ENCODE data around the gene RNFT2.

The RNFT2 gene

DNA sequence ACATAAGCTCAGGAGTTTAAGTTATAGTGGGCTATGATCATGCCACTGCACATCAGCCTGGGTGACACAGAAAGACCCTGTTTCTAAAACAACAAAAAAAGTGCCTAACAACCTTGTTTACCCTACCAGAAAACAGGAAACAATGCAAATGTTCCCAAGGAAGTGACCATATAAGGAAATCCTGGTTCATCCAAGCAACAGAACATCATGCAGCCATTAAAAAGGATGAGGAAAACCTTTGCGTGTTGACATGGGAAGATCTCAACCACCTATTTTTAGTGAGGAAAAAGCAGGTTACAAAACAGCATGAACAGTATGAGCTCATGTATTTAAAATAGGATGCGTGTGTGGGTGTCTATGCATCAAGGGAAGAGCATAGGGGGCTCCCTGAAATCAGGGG is 129.4 kb downstream of the RNFT2 start:
- peaks cover 13% of the 10 kb centered on the region for H3K4me1 ChIP-seq (ENCODE audit: control insufficient read depth, insufficient read depth, low read length)
- no peaks in the 10 kb centered on the region for H3K27me3 ChIP-seq (replicated peaks; ENCODE audit: control insufficient read depth, insufficient read depth, low read length)
- no peaks in the 10 kb centered on the region for H3K9me3 ChIP-seq (ENCODE audit: control insufficient read depth, low read length)
- no peak for DNase-seq (ENCODE audit: low read depth)
- no peak overlapping the region for H3K9ac ChIP-seq (ENCODE audit: low read length)
- no peak overlapping the region for H3K4me3 ChIP-seq (ENCODE audit: low read length)
- H3K36me3 ChIP-seq (ENCODE audit: control insufficient read depth, insufficient read depth, low read length, severe bottlenecking): no peaks in the 10 kb centered on the region

DNA sequence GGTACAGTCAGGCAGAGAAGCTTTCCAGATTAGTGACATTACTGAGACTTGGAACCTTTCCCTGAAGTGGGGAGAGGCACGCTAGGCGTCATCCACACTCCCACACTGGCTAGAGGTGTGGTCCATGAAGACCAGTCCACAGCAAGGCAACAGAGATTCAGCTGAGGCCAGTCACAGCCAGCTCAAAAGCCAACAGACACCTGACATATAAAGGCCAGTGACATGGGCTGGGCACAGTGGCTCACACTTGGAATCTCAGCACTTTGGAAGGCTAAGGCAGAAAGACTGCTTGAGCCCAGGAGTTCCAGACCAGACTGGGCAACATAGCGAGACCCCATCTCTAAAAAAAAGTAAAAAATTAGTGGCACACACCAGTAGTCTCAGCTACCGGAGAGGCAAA is 132.2 kb downstream of the RNFT2 start:
- no peak overlapping the region for H3K4me3 ChIP-seq (ENCODE audit: low read length)
- H3K36me3 ChIP-seq (ENCODE audit: control insufficient read depth, insufficient read depth, low read length, severe bottlenecking): no peaks in the 10 kb centered on the region
- DNase-seq (ENCODE audit: low read depth): no peak
- H3K9ac ChIP-seq (ENCODE audit: low read length): no peak overlapping the region
- no peaks in the 10 kb centered on the region for H3K4me1 ChIP-seq (ENCODE audit: control insufficient read depth, insufficient read depth, low read length)
- H3K27me3 ChIP-seq (replicated peaks; ENCODE audit: control insufficient read depth, insufficient read depth, low read length): peaks cover 18% of the 10 kb centered on the region
- H3K9me3 ChIP-seq (ENCODE audit: control insufficient read depth, low read length): peaks cover 16% of the 10 kb centered on the region

DNA sequence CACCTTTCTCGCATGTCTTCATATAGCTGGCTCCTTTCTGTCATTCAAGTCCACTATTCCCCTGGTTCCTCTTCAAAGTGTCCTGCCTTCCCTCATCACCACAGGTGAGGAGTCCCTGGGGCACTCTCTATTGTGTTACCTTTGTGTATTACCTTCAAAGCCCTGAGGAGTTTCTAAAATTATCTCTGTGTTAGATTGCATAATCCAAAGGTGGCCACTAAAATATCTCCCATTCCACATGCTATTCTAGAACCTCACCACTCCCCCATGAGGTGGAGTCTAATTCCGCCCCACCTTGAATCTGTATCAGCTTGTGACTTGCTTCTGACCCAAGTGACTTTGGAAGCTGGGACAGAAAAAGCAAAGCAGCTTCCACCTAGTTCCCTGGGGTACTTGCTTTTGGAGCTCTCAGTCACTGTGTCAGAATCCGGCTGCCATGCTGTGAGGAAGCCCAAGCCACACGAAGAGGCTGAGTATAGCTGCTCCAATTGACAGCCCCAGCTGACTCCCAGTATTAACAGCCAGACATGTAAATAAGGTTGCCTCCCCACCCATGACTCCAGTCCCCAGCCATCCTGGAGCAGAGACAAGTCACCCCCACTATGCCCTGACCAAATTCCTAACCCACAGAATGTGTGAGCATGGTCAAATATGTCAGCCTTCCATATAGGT is 136.3 kb downstream of the RNFT2 start:
- no peak for DNase-seq (ENCODE audit: low read depth)
- peaks cover 9% of the 10 kb centered on the region for H3K4me1 ChIP-seq (ENCODE audit: control insufficient read depth, insufficient read depth, low read length)
- no peak overlapping the region for H3K9ac ChIP-seq (ENCODE audit: low read length)
- no peak overlapping the region for H3K4me3 ChIP-seq (ENCODE audit: low read length)
- H3K27me3 ChIP-seq (replicated peaks; ENCODE audit: control insufficient read depth, insufficient read depth, low read length): peaks cover 41% of the 10 kb centered on the region
- no peaks in the 10 kb centered on the region for H3K36me3 ChIP-seq (ENCODE audit: control insufficient read depth, insufficient read depth, low read length, severe bottlenecking)
- peaks cover 16% of the 10 kb centered on the region for H3K9me3 ChIP-seq (ENCODE audit: control insufficient read depth, low read length)

DNA sequence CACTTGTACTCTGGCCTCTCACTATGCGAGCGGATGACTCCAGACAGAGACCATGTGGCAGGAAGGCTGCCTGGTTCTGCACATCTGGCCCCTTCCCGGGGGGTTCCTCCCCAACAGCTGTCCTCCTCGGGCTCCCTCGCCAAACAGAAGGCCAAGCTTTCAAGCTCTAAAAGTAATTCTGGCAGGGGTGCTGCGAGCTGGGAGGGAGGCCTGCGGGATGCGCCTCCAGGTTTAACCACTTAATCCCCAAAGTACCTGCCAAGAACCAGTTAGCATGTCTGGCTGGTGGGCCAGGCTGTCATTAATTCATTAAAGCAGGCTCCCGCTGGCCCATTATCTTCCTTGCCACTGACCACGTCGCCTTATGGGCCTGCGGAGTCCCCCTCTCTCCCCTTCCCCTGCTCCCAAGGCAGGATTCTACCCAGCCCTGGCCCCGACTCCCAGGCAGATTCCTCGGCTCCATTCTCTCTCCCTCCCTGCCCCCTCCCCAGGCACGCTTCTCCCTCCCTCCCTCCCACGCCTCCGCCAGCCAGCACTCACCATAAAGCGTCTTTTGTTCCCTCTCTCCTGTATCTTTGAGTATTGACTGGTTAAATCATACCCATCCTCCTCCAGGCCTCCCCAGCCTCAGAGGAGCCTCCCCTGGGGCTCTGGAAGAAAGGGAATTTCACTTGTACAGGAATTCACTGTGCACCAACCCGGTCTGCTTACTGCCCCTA is 138.2 kb downstream of the RNFT2 start:
- H3K9me3 ChIP-seq (ENCODE audit: control insufficient read depth, low read length): peaks cover 16% of the 10 kb centered on the region
- H3K9ac ChIP-seq (ENCODE audit: low read length): no peak overlapping the region
- H3K4me3 ChIP-seq (ENCODE audit: low read length): no peak overlapping the region
- peaks cover 53% of the 10 kb centered on the region for H3K27me3 ChIP-seq (replicated peaks; ENCODE audit: control insufficient read depth, insufficient read depth, low read length)
- H3K36me3 ChIP-seq (ENCODE audit: control insufficient read depth, insufficient read depth, low read length, severe bottlenecking): no peaks in the 10 kb centered on the region
- peaks cover 9% of the 10 kb centered on the region for H3K4me1 ChIP-seq (ENCODE audit: control insufficient read depth, insufficient read depth, low read length)
- DNase-seq (ENCODE audit: low read depth): no peak

DNA sequence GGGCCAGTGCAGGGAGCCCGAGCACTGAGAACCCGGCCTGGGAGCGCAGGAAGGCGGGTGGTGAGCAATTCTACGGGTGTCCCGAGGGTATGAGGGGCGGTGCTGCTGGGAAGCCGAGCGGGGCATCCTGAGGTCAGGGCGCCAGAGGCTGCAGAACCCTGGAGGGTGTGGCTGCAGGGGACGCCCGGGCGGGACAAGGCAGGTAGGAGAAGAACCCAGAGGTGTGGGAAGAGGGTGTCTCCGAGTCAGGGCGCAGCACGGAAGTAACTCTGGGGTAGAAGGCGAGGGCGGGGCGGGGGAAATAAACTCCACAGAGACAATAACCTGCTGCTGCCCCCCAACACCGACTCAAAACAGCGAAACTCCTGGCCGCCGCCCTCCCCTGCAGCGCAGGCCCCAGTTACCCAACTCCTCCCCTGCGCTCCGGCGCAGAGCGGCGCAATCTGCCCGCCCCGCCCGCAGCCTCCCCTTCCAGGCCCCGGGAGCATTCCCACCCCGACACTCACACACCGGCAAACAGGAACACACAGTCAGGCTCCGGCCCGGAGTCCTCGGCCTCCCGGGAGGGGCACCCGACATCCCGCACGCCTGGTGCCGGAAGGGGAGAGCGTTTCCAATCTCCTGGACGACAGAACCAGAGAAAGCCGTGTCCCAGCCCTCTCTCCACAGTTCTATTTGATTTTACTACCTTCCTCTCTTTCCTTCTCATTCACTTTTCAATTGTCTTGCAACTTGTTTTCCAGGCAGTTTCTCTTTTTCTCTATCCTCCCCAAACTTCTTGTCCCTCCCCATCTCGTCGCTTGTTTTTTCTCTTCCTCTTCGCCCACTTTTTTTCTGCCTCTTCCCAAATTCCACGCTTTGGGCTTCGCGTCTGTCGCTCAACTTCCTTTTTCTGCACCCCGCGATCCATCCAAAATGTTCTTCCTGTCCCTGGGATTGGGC is 140.7 kb downstream of the RNFT2 start:
- H3K27me3 ChIP-seq (replicated peaks; ENCODE audit: control insufficient read depth, insufficient read depth, low read length): peaks cover 67% of the 10 kb centered on the region
- peak; percentile 45 for DNase-seq (ENCODE audit: low read depth)
- no peaks in the 10 kb centered on the region for H3K36me3 ChIP-seq (ENCODE audit: control insufficient read depth, insufficient read depth, low read length, severe bottlenecking)
- peak overlapping the region; percentile 29 for H3K9ac ChIP-seq (ENCODE audit: low read length)
- H3K9me3 ChIP-seq (ENCODE audit: control insufficient read depth, low read length): peaks cover 15% of the 10 kb centered on the region
- H3K4me3 ChIP-seq (ENCODE audit: low read length): peak overlapping the region; percentile 70
- peaks cover 9% of the 10 kb centered on the region for H3K4me1 ChIP-seq (ENCODE audit: control insufficient read depth, insufficient read depth, low read length)

DNA sequence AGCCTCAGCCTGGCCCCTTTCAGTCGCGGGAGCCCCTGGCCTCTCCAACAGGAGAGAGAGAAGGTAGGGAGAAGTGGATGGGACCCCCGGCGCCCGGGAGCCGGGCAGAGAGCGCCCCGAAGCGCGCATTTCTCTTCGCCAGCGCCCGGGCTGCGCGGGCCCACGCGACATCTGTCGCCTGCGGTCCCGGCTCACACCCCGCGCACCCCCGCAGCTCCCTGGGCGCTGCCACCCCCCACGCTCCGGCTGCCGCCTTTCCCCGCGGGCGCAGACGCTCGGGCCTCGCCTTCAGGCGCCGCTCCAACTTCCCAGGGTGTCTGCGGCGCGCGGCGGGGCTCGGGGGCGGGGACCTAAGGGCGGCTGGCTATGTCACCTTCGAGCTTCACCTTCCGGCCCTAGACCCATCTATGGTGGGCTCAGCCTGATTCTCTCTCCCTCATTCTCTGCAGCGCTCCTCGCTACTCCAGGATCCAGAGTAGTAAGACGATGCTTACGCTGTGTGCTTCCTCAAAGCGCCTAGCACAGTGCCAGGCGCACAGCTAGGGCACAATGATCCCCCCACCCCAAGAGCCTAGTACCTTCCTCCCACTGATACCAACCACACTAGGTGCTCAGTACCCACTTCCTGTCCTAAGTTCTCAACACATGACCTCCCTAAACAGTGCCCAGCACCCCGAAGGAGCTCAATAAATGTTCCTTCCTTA is 141.5 kb downstream of the RNFT2 start:
- Histone ChIP-seq H3K36me3 (ENCODE audit: control insufficient read depth, insufficient read depth, low read length, severe bottlenecking) (no peaks in the 10 kb centered on the region), H3K9ac (ENCODE audit: low read length) (peak overlapping the region; percentile 29), H3K4me3 (ENCODE audit: low read length) (peak overlapping the region; percentile 70), H3K4me1 (ENCODE audit: control insufficient read depth, insufficient read depth, low read length) (peaks cover 9% of the 10 kb centered on the region), H3K9me3 (ENCODE audit: control insufficient read depth, low read length) (peaks cover 6% of the 10 kb centered on the region), H3K27me3 (replicated peaks; ENCODE audit: control insufficient read depth, insufficient read depth, low read length) (peaks cover 66% of the 10 kb centered on the region)
- DNase-seq (ENCODE audit: low read depth): peak; percentile 22

DNA sequence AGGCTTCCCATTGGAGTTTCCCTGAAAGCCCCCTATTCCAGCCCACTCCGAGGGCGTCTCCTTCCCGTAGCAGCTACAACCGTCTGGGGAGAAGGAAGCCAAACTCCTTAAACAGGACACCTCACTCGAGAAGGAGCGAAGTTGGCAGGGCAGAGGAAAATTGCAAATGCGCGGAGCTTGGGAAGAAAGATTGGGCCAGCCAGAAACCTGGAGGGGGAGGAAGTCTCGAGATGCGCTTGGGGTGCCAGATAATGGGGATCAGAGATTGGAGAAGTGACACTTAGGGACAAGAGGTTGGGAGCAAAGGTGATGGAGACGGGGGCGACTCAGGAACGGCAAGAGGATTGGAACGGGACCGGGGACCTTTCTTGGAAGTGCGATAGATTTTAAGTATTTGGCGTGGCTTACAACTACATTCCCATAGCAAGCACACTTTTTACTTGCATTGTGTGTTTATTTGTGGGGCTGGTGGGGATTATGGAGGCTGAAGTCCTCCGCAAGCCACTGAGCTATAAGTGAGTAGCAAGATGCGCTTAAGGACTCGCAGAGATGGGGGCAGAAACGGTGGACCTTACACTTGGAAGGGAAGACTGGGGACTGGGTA is 142.2 kb downstream of the RNFT2 start:
- no peak overlapping the region for H3K9ac ChIP-seq (ENCODE audit: low read length)
- peak; percentile 14 for DNase-seq (ENCODE audit: low read depth)
- peaks cover 66% of the 10 kb centered on the region for H3K27me3 ChIP-seq (replicated peaks; ENCODE audit: control insufficient read depth, insufficient read depth, low read length)
- peak overlapping the region; percentile 50 for H3K4me3 ChIP-seq (ENCODE audit: low read length)
- H3K36me3 ChIP-seq (ENCODE audit: control insufficient read depth, insufficient read depth, low read length, severe bottlenecking): no peaks in the 10 kb centered on the region
- H3K9me3 ChIP-seq (ENCODE audit: control insufficient read depth, low read length): no peaks in the 10 kb centered on the region
- peaks cover 9% of the 10 kb centered on the region for H3K4me1 ChIP-seq (ENCODE audit: control insufficient read depth, insufficient read depth, low read length)

DNA sequence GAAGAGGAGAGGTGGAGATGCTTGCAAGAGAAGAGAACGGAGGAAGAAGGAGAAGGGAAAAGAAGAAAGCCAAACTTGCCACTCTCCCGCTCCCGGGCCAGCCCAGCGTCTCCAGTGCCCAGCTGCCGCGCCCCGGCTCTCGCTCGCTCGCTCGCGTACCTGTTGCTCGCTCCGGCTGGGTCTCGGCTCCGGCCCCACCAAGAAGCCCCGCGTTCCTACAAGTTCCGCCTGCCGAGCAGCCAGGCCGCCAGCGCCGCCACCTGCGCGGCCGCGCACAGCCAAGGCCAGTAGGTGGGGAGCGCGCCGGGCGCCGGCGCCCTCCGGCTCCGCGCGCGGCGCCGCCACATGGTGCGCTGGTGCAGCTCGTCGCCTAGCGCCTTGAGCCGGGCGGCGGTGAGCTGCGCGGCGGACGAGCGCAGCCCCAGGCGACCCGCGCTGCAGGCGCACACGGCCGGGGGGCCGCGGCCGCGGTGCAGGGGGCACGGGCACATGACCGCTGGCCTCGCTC is 142.8 kb downstream of the RNFT2 start:
- peaks cover 64% of the 10 kb centered on the region for H3K27me3 ChIP-seq (replicated peaks; ENCODE audit: control insufficient read depth, insufficient read depth, low read length)
- DNase-seq (ENCODE audit: low read depth): peak; percentile 75

DNA sequence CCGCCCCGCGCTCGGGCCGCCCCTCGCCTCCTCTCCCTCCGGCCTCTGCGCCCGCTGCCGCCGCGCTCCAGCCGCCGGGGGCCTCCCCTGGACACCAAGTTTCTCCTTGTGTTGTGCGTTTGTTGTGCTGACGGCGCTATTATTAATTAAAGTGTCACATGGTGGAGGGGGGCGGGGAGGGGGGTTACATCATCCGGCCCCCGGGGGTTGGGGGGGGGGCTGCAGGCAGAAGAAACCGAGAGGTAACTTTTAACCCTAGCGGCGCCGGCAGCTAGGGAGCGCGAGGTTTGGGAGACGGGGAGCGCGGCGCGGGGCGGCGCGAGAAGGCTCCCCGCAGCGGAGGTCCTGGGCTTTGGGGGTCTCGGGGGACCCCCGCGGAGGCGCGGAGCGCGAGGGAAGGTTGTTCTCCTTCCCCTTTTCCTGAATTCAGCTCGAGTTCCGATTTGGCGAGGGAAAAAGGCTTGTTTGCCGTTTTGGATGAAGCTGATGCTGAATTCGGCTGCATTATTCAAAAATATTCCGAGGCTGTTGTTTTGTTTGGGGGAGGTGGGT is 143.3 kb downstream of the RNFT2 start, which contains the start of gene HRK:
TSS of gene HRK (minus strand) at position 117 of the 552 bp plus-strand sequence. CDS start 134 bp downstream, outside the sequence.
- peaks cover 9% of the 10 kb centered on the region for H3K4me1 ChIP-seq (ENCODE audit: control insufficient read depth, insufficient read depth, low read length)
- H3K9ac ChIP-seq (ENCODE audit: low read length): no peak within 1 kb of the TSS
- H3K27me3 ChIP-seq (replicated peaks; ENCODE audit: control insufficient read depth, insufficient read depth, low read length): peaks cover 59% of the 10 kb centered on the region
- peak within 1 kb of the TSS; percentile 50 for H3K4me3 ChIP-seq (ENCODE audit: low read length)
- no peaks in the 10 kb centered on the region for H3K9me3 ChIP-seq (ENCODE audit: control insufficient read depth, low read length)
- H3K36me3 ChIP-seq (ENCODE audit: control insufficient read depth, insufficient read depth, low read length, severe bottlenecking): no peaks in the 10 kb centered on the region
- no peak for DNase-seq (ENCODE audit: low read depth)

More for the DNA sequence above, 142.8 kb downstream of the RNFT2 start:
- no peaks in the 10 kb centered on the region for H3K9me3 ChIP-seq (ENCODE audit: control insufficient read depth, low read length)
- peak overlapping the region; percentile 50 for H3K4me3 ChIP-seq (ENCODE audit: low read length)
- no peaks in the 10 kb centered on the region for H3K36me3 ChIP-seq (ENCODE audit: control insufficient read depth, insufficient read depth, low read length, severe bottlenecking)
- no peak overlapping the region for H3K9ac ChIP-seq (ENCODE audit: low read length)
- H3K4me1 ChIP-seq (ENCODE audit: control insufficient read depth, insufficient read depth, low read length): peaks cover 9% of the 10 kb centered on the region

DNA sequence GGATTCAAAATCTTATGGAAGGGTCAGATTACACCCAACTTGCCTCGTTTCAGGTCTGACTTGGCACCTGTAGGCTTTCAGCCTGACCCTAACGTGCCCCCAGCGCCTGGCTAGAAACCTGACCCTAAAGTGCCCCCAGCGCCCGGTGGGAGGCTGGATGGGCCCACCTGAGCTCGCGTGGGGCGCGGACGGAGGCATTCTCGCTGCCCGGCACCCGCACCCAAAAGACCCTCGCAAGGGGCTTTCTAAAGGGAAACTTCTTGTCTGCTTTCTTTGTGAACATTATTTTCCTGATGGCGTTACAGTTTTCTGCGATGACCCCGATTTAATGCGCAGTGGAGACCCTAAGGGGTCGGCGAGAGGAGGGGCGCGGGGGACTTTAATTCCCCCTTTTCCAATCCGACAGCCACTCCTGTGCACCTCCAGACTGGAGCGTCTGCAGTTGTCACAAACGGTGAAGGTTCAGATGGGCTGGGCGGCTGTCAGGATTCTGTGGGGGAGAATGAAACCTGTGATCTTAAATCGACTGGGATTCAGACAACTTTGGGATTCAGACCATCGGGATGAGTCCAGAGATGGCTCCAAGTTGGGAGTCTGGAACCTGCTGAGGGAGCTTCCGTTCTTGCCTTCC is 143.9 kb downstream of the RNFT2 start:
- H3K27me3 ChIP-seq (replicated peaks; ENCODE audit: control insufficient read depth, insufficient read depth, low read length): peaks cover 59% of the 10 kb centered on the region
- no peak for DNase-seq (ENCODE audit: low read depth)
- H3K36me3 ChIP-seq (ENCODE audit: control insufficient read depth, insufficient read depth, low read length, severe bottlenecking): no peaks in the 10 kb centered on the region
- no peak overlapping the region for H3K9ac ChIP-seq (ENCODE audit: low read length)
- H3K9me3 ChIP-seq (ENCODE audit: control insufficient read depth, low read length): no peaks in the 10 kb centered on the region
- H3K4me3 ChIP-seq (ENCODE audit: low read length): no peak overlapping the region
- peaks cover 9% of the 10 kb centered on the region for H3K4me1 ChIP-seq (ENCODE audit: control insufficient read depth, insufficient read depth, low read length)

All from adipocyte (in vitro differentiated cells).